Measurements from ENCODE around the gene LTB4R. TPM values are rescaled to one million over a fixed set of nuclear protein-coding genes. Genes with fewer than 3 reads are reported as not detected.
A peak's percentile ranks its signal among the peaks of the same experiment; 100 is the strongest.

Gene LTB4R
- total RNA-seq, 1 donor from 2014 or later = 8.4 TPM

DNA sequence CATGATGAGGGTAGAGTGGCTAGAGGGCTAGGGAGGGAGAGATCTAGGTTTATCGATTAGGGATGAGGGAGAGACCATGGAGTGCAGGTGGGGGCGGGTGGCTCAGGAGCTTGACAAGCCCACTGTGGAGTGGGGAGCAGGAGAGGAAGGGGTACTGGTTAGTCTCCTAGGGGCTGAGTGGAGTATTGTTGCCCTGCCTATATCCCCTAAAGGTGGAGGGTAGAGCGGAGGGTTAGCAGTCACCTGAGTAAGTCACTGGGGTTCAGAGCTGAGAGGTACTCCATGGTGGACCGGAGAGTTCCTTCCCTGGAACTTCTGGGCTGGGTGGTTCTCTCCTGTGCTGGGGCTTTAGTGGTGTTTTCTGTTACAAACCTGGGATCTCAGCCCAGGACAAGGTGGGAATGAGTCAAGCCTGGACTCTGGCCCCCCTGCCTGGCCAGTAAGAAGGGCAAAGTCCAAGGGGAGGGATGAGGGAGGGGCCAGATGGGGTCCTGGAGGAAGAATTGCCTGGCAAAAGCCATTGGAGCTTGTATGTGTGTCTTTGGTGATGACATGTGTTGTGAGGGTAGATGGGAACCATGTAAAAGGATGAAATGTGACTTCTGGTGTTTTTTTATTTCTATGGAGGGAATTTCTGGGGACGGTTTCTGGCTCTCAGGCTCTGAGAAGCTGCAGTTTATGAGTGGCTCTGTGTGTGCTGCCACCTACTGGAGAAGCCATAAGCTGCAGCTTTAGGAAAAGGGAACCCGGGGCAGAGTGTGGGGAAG, 3.5 kb upstream of the LTB4R start, which contains the start of gene CIDEB:
Gene CIDEB, minus strand, starts transcription at position 403 of the 767 bp plus-strand sequence. Its CDS starts 119 bp downstream, at position 284.
- Mint-ChIP-seq H3K4me3 (ENCODE audit: low read depth) (peak within 1 kb of the TSS; percentile 36), H3K36me3 (ENCODE audit: insufficient read depth) (peaks cover 11% of the 10 kb centered on the region), H3K27me3 (no peaks in the 10 kb centered on the region), H3K9me3 (ENCODE audit: low read depth) (no peaks in the 10 kb centered on the region), H3K27ac (peak within 1 kb of the TSS; percentile 73), H3K4me1 (ENCODE audit: low read depth) (peaks cover 15% of the 10 kb centered on the region)
- peak; percentile 55 for DNase-seq (ENCODE audit: low spot score, unreplicated experiment)
- TF ChIP-seq, protein P1, sequence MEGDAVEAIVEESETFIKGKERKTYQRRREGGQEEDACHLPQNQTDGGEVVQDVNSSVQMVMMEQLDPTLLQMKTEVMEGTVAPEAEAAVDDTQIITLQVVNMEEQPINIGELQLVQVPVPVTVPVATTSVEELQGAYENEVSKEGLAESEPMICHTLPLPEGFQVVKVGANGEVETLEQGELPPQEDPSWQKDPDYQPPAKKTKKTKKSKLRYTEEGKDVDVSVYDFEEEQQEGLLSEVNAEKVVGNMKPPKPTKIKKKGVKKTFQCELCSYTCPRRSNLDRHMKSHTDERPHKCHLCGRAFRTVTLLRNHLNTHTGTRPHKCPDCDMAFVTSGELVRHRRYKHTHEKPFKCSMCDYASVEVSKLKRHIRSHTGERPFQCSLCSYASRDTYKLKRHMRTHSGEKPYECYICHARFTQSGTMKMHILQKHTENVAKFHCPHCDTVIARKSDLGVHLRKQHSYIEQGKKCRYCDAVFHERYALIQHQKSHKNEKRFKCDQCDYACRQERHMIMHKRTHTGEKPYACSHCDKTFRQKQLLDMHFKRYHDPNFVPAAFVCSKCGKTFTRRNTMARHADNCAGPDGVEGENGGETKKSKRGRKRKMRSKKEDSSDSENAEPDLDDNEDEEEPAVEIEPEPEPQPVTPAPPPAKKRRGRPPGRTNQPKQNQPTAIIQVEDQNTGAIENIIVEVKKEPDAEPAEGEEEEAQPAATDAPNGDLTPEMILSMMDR (IDR thresholded peaks at IDR 0.05; ENCODE audit: unreplicated experiment) = peak; percentile 98

DNA sequence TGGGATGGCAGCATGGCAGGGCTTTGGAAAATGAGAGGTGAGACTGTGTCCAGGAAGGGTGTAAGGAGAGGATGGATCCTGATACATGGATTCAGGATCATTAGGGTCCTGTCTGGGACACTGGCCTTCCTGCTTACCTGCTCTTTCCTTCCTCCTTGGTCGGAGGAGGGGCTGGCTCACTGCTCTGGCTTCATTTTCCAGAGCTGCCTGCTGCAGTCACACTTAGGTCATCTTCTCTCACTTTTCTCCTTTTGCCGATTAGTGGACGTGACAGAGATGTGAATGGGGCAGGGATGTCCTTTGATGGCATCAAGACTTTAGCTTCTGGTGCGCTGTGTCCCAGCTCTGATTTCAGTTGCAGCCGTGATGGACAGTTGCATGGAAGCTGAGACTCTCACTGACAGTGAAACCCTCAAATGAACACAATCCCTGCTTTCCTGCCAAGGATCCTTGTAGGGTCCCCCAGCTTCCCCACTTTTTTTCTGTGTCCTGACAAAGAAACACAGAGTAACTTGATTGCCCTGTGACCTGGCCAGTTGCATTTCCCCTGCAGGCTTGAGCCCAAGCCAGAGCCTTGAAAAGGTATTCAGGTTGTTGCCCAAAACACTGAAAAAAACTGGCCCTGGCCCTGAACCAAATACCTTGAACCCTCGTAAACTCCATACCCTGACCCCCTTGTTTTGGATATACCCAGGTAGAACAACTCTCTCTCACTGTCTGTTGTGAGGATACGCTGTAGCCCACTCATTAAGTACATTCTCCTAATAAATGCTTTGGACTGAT, 2.8 kb upstream of the LTB4R start:
- TF ChIP-seq, protein P1 (IDR thresholded peaks at IDR 0.05; ENCODE audit: unreplicated experiment) = no peak
- H3K27me3 Mint-ChIP-seq = no peaks in the 10 kb centered on the region
- no peak overlapping the region for H3K4me3 Mint-ChIP-seq (ENCODE audit: low read depth)
- DNase-seq (ENCODE audit: low spot score, unreplicated experiment) = no peak
- no peak overlapping the region for H3K27ac Mint-ChIP-seq
- no peaks in the 10 kb centered on the region for H3K9me3 Mint-ChIP-seq (ENCODE audit: low read depth)
- peaks cover 15% of the 10 kb centered on the region for H3K4me1 Mint-ChIP-seq (ENCODE audit: low read depth)
- H3K36me3 Mint-ChIP-seq (ENCODE audit: insufficient read depth) = peaks cover 10% of the 10 kb centered on the region

DNA sequence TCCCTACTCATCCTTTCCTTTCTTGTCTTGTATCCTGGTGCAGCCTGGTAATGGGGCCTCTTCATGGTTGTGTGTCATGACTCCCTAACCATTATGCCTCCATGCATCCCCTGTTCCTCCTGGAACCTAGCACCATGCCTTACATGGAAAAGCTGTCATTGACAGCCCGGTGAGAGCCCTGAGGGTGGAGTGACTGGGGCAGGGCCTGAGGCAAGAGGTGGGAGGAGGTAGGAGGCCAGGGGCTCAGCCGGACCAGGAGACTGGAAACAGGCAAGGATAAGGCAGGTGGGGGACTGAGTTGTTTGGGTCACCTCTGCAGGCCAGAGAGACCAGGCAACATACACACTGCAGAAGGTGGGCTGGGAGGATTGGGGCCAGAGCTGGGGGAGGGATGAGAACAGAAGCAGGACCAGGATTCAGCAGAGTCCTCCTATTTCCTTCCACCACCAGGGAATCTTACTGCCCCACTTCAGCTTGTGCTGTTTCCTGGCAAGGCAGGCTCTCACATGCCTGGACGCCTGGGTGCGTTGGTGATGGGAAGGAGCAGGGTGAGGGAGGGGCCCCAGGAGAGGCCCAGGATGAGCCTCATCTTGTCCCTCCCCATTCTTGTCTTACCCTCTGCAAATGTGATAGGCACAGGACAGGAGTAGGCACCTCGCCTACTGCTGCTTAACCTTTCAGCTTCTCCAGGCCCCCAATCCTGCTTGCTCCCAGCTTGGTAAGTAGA, 1.6 kb upstream of the LTB4R start, which contains the start of gene LTB4R2:
Gene LTB4R2, plus strand, starts transcription at position 603 of the 727 bp plus-strand sequence. CDS start 525 bp downstream, outside the sequence.
- peaks cover 7% of the 10 kb centered on the region for H3K36me3 Mint-ChIP-seq (ENCODE audit: insufficient read depth)
- H3K9me3 Mint-ChIP-seq (ENCODE audit: low read depth) = no peaks in the 10 kb centered on the region
- H3K4me3 Mint-ChIP-seq (ENCODE audit: low read depth) = no peak within 1 kb of the TSS
- TF ChIP-seq, protein P1 (IDR thresholded peaks at IDR 0.05; ENCODE audit: unreplicated experiment) = no peak
- DNase-seq (ENCODE audit: low spot score, unreplicated experiment) = no peak
- H3K27ac Mint-ChIP-seq = no peak within 1 kb of the TSS
- H3K27me3 Mint-ChIP-seq = no peaks in the 10 kb centered on the region
- peaks cover 15% of the 10 kb centered on the region for H3K4me1 Mint-ChIP-seq (ENCODE audit: low read depth)

DNA sequence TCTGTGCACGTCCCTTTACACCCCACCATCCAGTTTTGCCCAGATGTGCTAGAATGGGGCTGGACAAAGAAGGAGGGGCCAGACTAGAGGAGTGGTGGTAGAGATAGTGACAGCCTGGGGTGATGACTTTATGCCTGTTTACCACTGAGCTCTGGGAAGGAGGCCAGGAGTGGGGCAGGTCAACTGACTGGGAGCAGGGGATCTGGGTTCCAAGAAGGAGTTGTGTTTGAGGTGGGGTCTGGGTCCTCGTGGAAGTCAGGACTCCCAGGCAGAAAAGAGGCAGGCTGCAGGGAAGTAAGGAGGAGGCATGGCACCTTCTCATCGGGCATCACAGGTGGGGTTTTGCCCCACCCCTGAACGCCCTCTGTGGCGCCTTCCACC, 1.0 kb upstream of the LTB4R start:
- DNase-seq (ENCODE audit: low spot score, unreplicated experiment) = no peak
- Mint-ChIP-seq H3K36me3 (ENCODE audit: insufficient read depth) (peaks cover 1% of the 10 kb centered on the region), H3K4me3 (ENCODE audit: low read depth) (no peak overlapping the region), H3K9me3 (ENCODE audit: low read depth) (no peaks in the 10 kb centered on the region), H3K27me3 (peaks cover 2% of the 10 kb centered on the region), H3K27ac (no peak overlapping the region), H3K4me1 (ENCODE audit: low read depth) (peaks cover 15% of the 10 kb centered on the region)
- TF ChIP-seq, protein P1 (IDR thresholded peaks at IDR 0.05; ENCODE audit: unreplicated experiment) = no peak
